GM18868 (cell line): ENCODE results near the gene CDC42EP2.
A peak's percentile ranks its signal among the peaks of the same experiment; 100 is the strongest.
"Not testable (repeated sequence)": the region's sequence is repeated elsewhere in the genome, so short reads cannot be mapped to it uniquely, and the experiment has no call there.

ENCODE experiments used
- ATAC-seq: cut with Tn5 transposase; IDR thresholded peaks from one replicate; pipeline ENCODE4 v1.9.1; 2021; ENCODE audit warnings: mild to moderate bottlenecking, moderate library complexity; ENCODE audit not compliant: unreplicated experiment

Gene CDC42EP2

DNA sequence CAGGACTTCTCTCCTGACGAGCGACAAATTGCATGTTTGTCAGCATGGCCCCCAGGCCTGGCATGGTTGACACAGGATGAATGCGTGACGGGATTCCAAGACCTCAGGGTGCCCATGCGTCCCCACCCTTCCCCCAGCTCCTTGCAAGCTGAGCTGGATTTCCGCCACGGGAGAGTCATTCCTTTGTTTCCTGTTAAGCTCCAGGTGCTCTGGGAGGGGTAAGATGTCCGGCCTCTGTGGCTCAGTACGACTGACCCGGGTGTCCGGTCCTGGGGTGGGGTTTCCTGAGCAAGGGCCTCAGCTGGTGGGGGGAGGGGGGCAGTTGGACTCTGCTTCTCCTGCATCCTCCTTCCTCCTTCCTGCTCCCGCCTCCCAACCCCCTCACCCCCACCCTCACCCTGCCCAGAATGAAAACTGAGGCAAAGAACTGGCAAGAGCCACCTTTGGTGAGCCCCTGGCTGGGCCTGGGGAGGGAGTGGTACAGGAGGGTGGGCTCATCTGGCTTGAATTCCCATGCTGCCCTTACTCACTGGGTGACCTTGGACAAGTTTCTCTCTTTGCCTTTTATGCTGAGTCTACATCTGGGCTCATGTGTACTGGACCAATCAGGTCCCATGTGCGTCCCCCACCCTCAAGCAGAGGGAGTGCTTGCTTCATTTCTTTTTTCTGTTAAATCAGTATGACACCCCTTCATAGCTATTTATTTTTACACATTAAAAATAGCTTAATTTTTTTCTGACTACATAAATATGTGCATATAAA lies 2.5 kb downstream of the CDC42EP2 start:
- no peak for ATAC-seq

GRCh38 chr11:65320386-65321075 lies 5.9 kb downstream of the CDC42EP2 start:
- no peak for ATAC-seq

DNA sequence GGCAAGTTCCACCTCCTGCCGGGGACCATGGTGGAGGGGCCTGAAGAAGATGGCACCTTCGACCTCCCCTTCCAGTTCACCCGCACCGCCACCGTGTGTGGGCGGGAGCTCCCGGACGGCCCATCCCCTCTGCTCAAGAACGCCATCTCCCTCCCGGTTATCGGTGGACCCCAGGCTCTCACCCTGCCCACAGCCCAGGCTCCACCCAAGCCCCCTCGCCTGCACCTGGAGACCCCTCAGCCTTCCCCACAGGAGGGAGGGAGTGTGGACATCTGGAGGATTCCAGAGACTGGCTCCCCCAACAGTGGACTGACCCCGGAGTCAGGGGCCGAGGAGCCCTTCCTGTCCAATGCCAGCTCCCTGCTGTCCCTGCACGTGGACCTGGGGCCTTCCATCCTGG lies 6.4 kb downstream of the CDC42EP2 start:
- ATAC-seq = no peak

DNA sequence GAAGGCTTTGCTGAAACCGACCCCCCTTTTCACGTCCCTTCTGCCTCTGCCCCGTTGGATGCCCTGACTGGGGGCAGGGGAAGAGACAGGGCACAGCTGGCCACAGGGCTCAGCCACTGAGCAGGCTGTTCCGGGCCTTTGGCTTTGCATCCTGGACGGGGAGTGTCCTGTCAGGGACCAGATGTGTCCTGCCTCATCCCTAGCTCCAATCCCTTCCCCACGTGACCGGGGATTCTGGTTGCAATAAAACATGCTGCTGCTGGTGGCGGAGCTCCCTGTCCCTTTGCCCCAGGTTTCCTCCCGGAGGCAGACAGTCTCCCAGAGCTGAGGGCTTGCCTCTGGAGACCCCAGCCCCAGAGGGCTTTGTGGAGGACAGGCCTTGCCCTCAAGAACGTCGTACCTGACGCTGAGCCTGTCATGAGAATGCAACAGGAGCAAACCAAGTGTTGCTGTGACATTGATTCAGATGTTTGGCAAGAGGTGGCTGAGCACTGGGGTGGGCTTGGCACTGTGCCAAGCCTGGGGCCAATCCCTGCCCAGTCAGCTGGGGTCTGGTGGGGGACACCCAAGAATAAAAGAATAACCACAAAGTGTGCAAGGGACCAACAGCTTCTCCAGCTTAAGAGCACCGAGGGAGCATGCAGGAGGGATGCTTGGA lies 7.3 kb downstream of the CDC42EP2 start:
- no peak for ATAC-seq

DNA sequence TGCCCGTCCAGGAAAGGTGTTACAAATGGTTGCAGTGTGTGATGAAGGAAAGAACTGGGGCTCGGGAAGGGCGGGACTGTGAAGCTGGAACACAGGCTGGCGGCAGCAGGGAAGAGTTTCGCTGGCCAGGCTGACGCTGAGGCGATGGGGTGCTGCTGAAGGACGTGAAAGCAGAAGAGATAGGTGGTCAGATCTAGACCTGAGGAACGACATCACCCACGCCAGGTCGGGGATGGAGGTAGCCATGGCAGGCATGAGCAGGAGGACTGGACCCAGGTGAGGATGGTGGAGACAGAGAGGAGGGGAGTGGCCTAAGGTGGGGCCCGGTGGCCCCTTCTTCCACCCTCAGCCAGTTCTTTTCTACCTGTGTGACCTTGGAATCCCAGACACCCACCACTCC lies 9.1 kb downstream of the CDC42EP2 start:
- ATAC-seq = no peak

GRCh38 chr11:65325435-65325834 lies 10.8 kb downstream of the CDC42EP2 start:
- ATAC-seq = no peak

GRCh38 chr11:65327021-65327420 lies 12.4 kb downstream of the CDC42EP2 start:
- ATAC-seq = no peak

GRCh38 chr11:65329478-65329877 lies 14.8 kb downstream of the CDC42EP2 start:
- ATAC-seq = no peak

- no peak for ATAC-seq
Observed at GRCh38 chr11:65329944-65330403, 15.3 kb downstream of the CDC42EP2 start.

DNA sequence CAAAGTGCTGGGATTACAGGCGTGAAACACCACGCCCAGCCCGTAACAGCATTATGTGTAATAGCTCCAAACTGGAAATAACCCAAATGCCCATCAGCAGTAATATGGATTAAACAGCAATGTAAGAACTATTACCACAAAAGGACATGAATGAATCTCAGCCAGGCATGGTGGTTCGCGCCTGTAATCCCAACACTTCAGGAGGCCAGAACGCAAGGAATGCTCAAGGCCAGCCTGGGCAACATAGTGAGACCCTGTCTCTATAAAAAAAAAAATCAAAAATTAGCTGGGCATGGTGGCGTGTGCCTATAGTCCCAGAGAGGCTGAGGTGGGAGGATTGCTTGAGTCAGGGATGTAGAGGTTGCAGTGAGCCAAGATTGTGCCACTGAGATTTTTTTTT lies 15.9 kb downstream of the CDC42EP2 start:
- ATAC-seq = no peak

- not testable (repeated sequence) for ATAC-seq
Observed at GRCh38 chr11:65332591-65332990, 17.9 kb downstream of the CDC42EP2 start.

GRCh38 chr11:65334696-65335295 lies 20.1 kb downstream of the CDC42EP2 start:
- no peak for ATAC-seq

- no peak for ATAC-seq
Observed at GRCh38 chr11:65338676-65339075, 24.0 kb downstream of the CDC42EP2 start.

DNA sequence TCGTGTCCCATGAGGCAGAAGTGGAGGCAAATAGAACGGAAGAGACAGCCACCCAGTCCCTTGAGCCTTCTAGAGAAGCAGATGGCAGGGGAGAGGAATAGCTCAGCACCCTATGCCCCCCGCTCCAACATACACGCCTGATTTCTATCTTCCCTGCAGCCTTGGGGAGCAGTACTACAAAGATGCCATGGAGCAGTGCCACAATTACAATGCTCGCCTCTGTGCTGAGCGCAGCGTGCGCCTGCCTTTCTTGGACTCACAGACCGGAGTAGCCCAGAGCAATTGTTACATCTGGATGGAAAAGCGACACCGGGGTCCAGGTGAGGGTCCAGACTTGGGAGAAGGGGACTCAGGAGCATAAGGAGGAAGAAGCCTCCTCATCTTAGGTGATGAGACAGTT lies 25.6 kb downstream of the CDC42EP2 start:
- ATAC-seq = no peak

- ATAC-seq = no peak
Observed at GRCh38 chr11:65341856-65342255, 27.2 kb downstream of the CDC42EP2 start.

GRCh38 chr11:65351511-65351910 lies 36.8 kb downstream of the CDC42EP2 start:
- ATAC-seq = no peak

DNA sequence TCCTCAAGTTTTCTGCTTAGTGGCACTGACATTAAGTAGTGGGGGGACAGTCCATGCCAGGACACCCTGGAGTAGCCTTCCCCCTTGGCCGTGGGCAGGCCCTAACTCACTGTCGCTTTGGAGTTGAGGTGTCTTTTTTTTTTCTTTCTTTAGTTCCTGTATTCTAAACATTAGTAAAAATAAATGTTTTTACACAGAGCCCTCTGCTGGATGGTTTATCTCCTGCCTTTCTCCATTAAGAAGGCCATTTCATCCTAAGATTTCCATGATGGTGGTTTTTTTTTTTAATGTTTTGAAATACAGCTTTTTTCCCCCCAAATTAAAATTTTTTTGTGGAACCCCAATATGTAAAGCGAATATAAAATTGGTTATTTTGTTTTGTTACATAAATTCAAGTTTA lies 38.1 kb downstream of the CDC42EP2 start:
- ATAC-seq = no peak

DNA sequence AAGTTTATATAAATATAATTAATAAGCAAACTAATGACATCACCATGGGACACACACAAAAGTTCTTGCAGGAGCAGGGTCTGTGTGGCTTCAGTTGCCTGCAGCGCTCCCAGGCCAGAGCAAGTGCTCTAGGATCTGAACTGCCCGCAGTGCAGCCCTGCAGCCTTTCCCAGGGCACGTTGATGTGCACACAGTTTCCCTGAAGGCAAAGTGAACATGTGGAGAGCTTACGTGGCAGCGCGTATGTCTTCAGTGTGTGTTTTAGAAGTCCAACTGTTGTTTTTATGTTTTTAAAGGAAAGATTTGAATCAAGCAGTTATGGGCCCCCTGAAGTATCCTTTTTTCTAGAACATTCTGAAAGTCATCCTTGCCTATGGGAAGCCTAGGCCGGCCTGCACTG lies 38.7 kb downstream of the CDC42EP2 start:
- no peak for ATAC-seq

DNA sequence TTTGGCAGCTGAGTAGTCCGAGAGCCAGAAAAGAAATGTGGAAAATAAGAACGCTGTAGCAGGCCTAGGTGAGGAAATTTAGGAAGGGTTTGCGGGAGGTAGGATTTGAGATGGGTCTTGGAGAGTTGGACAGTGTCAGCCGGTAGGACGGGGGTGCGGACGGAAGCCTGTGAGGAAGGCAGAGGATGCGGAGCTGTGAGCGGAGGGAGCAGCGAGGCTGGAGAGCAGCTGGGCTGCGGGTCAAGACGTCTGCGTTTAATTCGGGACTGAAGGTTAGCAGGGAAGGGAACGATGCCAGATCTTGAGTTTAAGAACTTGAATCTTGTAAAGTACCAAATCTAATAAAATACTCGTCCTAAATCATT lies 39.2 kb downstream of the CDC42EP2 start:
- ATAC-seq = no peak

- peak; percentile 88 for ATAC-seq
Observed at GRCh38 chr11:65354265-65355012, 39.8 kb downstream of the CDC42EP2 start, which contains the start of gene TIGD3. TSS of gene TIGD3 (plus strand) at chr11:65354751. CDS start at chr11:65355809, 1,058 bp downstream.
